OCI-LY3 (cell line): Measurements from ENCODE around the gene OMA1.

Experiments used
- EZH2phosphoT487 ChIP-seq: fragments of 200-600 bp; shearing (Covaris generic); IDR thresholded peaks from 2 replicates; pipeline ENCODE4 v1.6.1; 2018; ENCODE audit warnings: antibody characterized with exemption, mixed run types, low read depth
- TF ChIP-seq, protein P1 (sequence below): fragments of 200-600, 300-600 bp; sonication (generic); IDR thresholded peaks from 2 replicates; pipeline ENCODE4 v1.5.1; 2014; ENCODE audit warnings: antibody characterized with exemption, low read length, low read depth

DNA sequence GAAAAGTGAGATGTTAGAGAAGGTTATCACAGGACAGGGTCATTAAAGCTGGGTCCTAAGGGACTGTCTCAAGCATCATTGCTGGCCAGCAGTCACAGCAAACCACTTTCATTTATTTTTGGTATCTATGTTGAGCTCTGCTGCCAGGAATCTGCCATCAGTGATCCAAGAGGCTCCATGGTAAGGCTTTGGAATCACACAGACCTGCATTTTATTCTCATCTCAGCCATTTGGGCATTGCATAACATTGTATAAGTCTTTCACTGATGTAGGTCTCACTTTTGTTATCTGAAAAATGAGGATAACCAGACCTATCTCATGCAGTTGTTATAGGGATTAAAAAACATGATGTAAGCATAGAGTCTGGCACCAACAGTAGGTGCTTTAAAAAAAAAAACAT, 77.5 kb downstream of the OMA1 start:
- TF ChIP-seq, protein P1, sequence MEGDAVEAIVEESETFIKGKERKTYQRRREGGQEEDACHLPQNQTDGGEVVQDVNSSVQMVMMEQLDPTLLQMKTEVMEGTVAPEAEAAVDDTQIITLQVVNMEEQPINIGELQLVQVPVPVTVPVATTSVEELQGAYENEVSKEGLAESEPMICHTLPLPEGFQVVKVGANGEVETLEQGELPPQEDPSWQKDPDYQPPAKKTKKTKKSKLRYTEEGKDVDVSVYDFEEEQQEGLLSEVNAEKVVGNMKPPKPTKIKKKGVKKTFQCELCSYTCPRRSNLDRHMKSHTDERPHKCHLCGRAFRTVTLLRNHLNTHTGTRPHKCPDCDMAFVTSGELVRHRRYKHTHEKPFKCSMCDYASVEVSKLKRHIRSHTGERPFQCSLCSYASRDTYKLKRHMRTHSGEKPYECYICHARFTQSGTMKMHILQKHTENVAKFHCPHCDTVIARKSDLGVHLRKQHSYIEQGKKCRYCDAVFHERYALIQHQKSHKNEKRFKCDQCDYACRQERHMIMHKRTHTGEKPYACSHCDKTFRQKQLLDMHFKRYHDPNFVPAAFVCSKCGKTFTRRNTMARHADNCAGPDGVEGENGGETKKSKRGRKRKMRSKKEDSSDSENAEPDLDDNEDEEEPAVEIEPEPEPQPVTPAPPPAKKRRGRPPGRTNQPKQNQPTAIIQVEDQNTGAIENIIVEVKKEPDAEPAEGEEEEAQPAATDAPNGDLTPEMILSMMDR = no peak
- no peak for TF ChIP-seq EZH2phosphoT487
